Gastrocnemius medialis (tissue), 4 donors: ENCODE results near the gene UGT1A9. TPM values are rescaled to one million over a fixed set of nuclear protein-coding genes. Genes with fewer than 3 reads are reported as not detected.

Experiments used
- ATAC-seq, 2 donors: fragments of 150-250 bp; one replicate each; pipeline ENCODE4 v1.9.1; 2016
- DNase-seq, 2 donors: peaks; one replicate each; pipeline ENCODE4 v3.0.0-alpha.2; 2019
- H3K27ac ChIP-seq, 4 donors: fragments of 200-600 bp; sonication (generic); 1 replicate in 1 of 4; 2 replicates in 3 of 4; pipeline ENCODE4 v1.5.1; 2016 to 2018; ENCODE audit warnings: mild to moderate bottlenecking in 2 of 4, moderate library complexity in 1 of 4
- H3K27me3 ChIP-seq, 3 donors: fragments of 200-600 bp; sonication (generic) in 2 of 3; 1 replicate in 1 of 3; 2 replicates in 2 of 3; pipeline versions ENCODE4 v1.5.1 to v1.6.0; 2016 to 2019; ENCODE audit warnings: mild to moderate bottlenecking in 1 of 3, moderate library complexity in 1 of 3
- H3K36me3 ChIP-seq, 2 donors: fragments of 200-600 bp; sonication (generic) in 1 of 2; one replicate each; pipeline ENCODE4 v1.5.1; 2017 to 2018
- H3K4me1 ChIP-seq, 2 donors: fragments of 200-600 bp; sonication (generic) in 1 of 2; one replicate each; pipeline ENCODE4 v1.5.1; 2016 to 2017; ENCODE audit warnings: mild to moderate bottlenecking in 2 of 2
- H3K4me3 ChIP-seq, 4 donors: fragments of 200-600 bp; sonication (generic) in 3 of 4; 1 replicate in 1 of 4; 2 replicates in 3 of 4; pipeline ENCODE4 v1.5.1; 2016 to 2019; ENCODE audit warnings: mild to moderate bottlenecking in 2 of 4
- H3K9me3 ChIP-seq, 3 donors: fragments of 200-600 bp; sonication (generic) in 2 of 3; 1 replicate in 1 of 3; 2 replicates in 2 of 3; pipeline ENCODE4 v1.5.1; 2016 to 2019
- CTCF ChIP-seq, 5 experiments: fragments of 450-650 bp in 3 of 5; fragments of 200-600 bp in 2 of 5; sonication (generic) in 2 of 5; IDR thresholded peaks in 4 of 5; conservative IDR thresholded peaks in 1 of 5; 1 replicate in 4 of 5; 2 replicates in 1 of 5; pipeline ENCODE4 v1.5.1; 2016 to 2019; ENCODE audit warnings: antibody characterized with exemption in 5 of 5, mild to moderate bottlenecking in 3 of 5, moderate library complexity in 3 of 5
- POLR2A ChIP-seq, 2 donors: fragments of 450-650 bp; IDR thresholded peaks; one replicate each; pipeline ENCODE4 v1.6.1; 2017; ENCODE audit warnings: antibody characterized with exemption in 2 of 2, mild to moderate bottlenecking in 2 of 2, moderate library complexity in 2 of 2
- in situ Hi-C, 4 donors: fragments of 200-750 bp; cut with MboI; loops; one replicate each; pipeline versions ENCODE4 v1.15.0 to v1.8.0; 2017; ENCODE audit warnings: low sequenced_read_pairs in 4 of 4
- intact Hi-C: fragments of 100-400 bp; cut with DNase I; formaldehyde crosslinking; loops from one replicate; pipeline ENCODE4 v1.15.1; 2023; ENCODE audit warnings: low total_unique reads
- total RNA-seq, 4 donors: library from RNA; depleted of rRNA; stranded (reverse); fragments of >200 nt; gene quantifications; one replicate each; pipeline versions ENCODE4 v1.1.0 to v1.2.3, GENCODE V29; 2016

The UGT1A9 gene
- total RNA-seq, 4 donors from 2014 or later = 0.13 to 0.38 TPM; not detected in 2

- ATAC-seq = no peak
Measured at GRCh38 chr2:233758141-233758540, 86.4 kb downstream of the UGT1A9 start.

GRCh38 chr2:233758849-233759248, 87.2 kb downstream of the UGT1A9 start:
- H3K4me1 ChIP-seq = no peaks in the 10 kb centered on the region
- no peaks in the 10 kb centered on the region for H3K27me3 ChIP-seq
- no peak overlapping the region for H3K27ac ChIP-seq
- TF ChIP-seq POLR2A (IDR thresholded peaks at IDR 0.05) (no peak), CTCF (IDR thresholded peaks at IDR 0.05 in 4 of 5, conservative IDR thresholded peaks at IDR 0.05 in 1 of 5) (no peak)
- no peak overlapping the region for H3K4me3 ChIP-seq
- intact Hi-C loops (no loop called here), in situ Hi-C loops (no loop called here)
- DNase-seq = no peak
- no peak for ATAC-seq
- no peaks in the 10 kb centered on the region for H3K9me3 ChIP-seq
- no peaks in the 10 kb centered on the region for H3K36me3 ChIP-seq

More at GRCh38 chr2:233758141-233758540, 86.4 kb downstream of the UGT1A9 start:
- DNase-seq = no peak
- in situ Hi-C loops = no loop called here
- intact Hi-C loops = no loop called here
- TF ChIP-seq CTCF (IDR thresholded peaks at IDR 0.05 in 4 of 5, conservative IDR thresholded peaks at IDR 0.05 in 1 of 5) (no peak), POLR2A (IDR thresholded peaks at IDR 0.05) (no peak)
- H3K27ac ChIP-seq = no peak overlapping the region
- no peaks in the 10 kb centered on the region for H3K36me3 ChIP-seq
- no peak overlapping the region for H3K4me3 ChIP-seq
- H3K9me3 ChIP-seq = no peaks in the 10 kb centered on the region
- no peaks in the 10 kb centered on the region for H3K4me1 ChIP-seq
- no peaks in the 10 kb centered on the region for H3K27me3 ChIP-seq

GRCh38 chr2:233760043-233760442, 88.3 kb downstream of the UGT1A9 start, which contains the start of gene UGT1A1:
Gene UGT1A1 (plus strand): TSS chr2:233760270. CDS start chr2:233760288, 18 bp downstream.
- Histone ChIP-seq H3K27me3 (no peaks in the 10 kb centered on the region), H3K4me1 (no peaks in the 10 kb centered on the region), H3K27ac (no peak within 1 kb of the TSS), H3K36me3 (no peaks in the 10 kb centered on the region), H3K4me3 (no peak within 1 kb of the TSS), H3K9me3 (no peaks in the 10 kb centered on the region)
- in situ Hi-C loops (no loop called here), intact Hi-C loops (no loop called here)
- ATAC-seq (no peak), DNase-seq (no peak)
- TF ChIP-seq POLR2A (IDR thresholded peaks at IDR 0.05) (no peak), CTCF (IDR thresholded peaks at IDR 0.05 in 4 of 5, conservative IDR thresholded peaks at IDR 0.05 in 1 of 5) (no peak)

- TF ChIP-seq POLR2A (IDR thresholded peaks at IDR 0.05) (no peak), CTCF (IDR thresholded peaks at IDR 0.05 in 4 of 5, conservative IDR thresholded peaks at IDR 0.05 in 1 of 5) (no peak)
- Histone ChIP-seq H3K4me1 (no peaks in the 10 kb centered on the region), H3K36me3 (no peaks in the 10 kb centered on the region), H3K4me3 (no peak overlapping the region), H3K27me3 (no peaks in the 10 kb centered on the region), H3K27ac (no peak overlapping the region), H3K9me3 (no peaks in the 10 kb centered on the region)
- DNase-seq (no peak), ATAC-seq (no peak)
- intact Hi-C loops = no loop called here
- in situ Hi-C loops = no loop called here
Measured at GRCh38 chr2:233761040-233761769, 89.5 kb downstream of the UGT1A9 start.
